Loucy (cell line): ENCODE measurements around the gene C20orf202.
"Not testable (repeated sequence)": the region's sequence is repeated elsewhere in the genome, so short reads cannot be mapped to it uniquely, and the experiment has no call there.

Source experiments
- H2AFZ ChIP-seq: fragments of 200-600 bp; sonication (generic); 2 replicates; pipeline ENCODE4 v1.6.0; 2016; ENCODE audit warnings: antibody characterized with exemption, mild to moderate bottlenecking, low read length, moderate library complexity
- H3F3A ChIP-seq: fragments of 200-600 bp; 2 replicates; pipeline ENCODE4 v1.6.0; 2016; ENCODE audit warnings: antibody characterized with exemption, low read depth, mild to moderate bottlenecking
- H3K27me3 ChIP-seq: fragments of 200-600 bp; sonication (generic); 2 replicates; pipeline ENCODE4 v1.6.1; 2014; ENCODE audit warnings: low read length, mild to moderate bottlenecking; ENCODE audit not compliant: insufficient read depth, poor library complexity, severe bottlenecking
- H3K36me3 ChIP-seq: fragments of 200-600 bp; sonication (generic); 2 replicates; pipeline ENCODE4 v1.6.1; 2016; ENCODE audit warnings: low read length; ENCODE audit not compliant: insufficient read depth
- H3K4me1 ChIP-seq: fragments of 200-600 bp; sonication (generic); 2 replicates; pipeline ENCODE4 v1.5.1; 2014; ENCODE audit warnings: low read length, mild to moderate bottlenecking; ENCODE audit not compliant: insufficient read depth, poor library complexity, severe bottlenecking
- H3K4me2 ChIP-seq: fragments of 200-600 bp; sonication (generic); 2 replicates; pipeline ENCODE4 v1.6.0; 2014; ENCODE audit warnings: antibody characterized with exemption, low read length, low read depth, mild to moderate bottlenecking; ENCODE audit not compliant: poor library complexity, severe bottlenecking
- H3K4me3 ChIP-seq: fragments of 200-600 bp; sonication (generic); 2 replicates; pipeline ENCODE4 v1.5.1; 2014; ENCODE audit warnings: low read length, mild to moderate bottlenecking, mixed read lengths; ENCODE audit not compliant: poor library complexity, severe bottlenecking
- H3K79me2 ChIP-seq: fragments of 200-600 bp; sonication (generic); 2 replicates; pipeline ENCODE4 v1.6.1; 2014; ENCODE audit warnings: low read length; ENCODE audit not compliant: insufficient read depth
- H3K9ac ChIP-seq: fragments of 200-600 bp; sonication (generic); 2 replicates; pipeline ENCODE4 v1.6.0; 2014; ENCODE audit warnings: mild to moderate bottlenecking, low read depth, low read length, moderate library complexity; ENCODE audit not compliant: poor library complexity, severe bottlenecking
- H3K9me2 ChIP-seq: fragments of 200-600 bp; sonication (generic); replicated peaks from 2 replicates; pipeline ENCODE4 v1.6.1; 2016; ENCODE audit warnings: low read depth, low read length, mixed read lengths
- H3K9me3 ChIP-seq: fragments of 200-600 bp; sonication (generic); 2 replicates; pipeline ENCODE4 v1.6.1; 2014; ENCODE audit warnings: mild to moderate bottlenecking, antibody characterized with exemption, low read length, low read depth; ENCODE audit not compliant: insufficient read depth
- H4K20me1 ChIP-seq: fragments of 200-600 bp; sonication (generic); 2 replicates; pipeline ENCODE4 v1.6.0; 2014; ENCODE audit warnings: antibody characterized with exemption, low read length, mild to moderate bottlenecking; ENCODE audit not compliant: insufficient read depth, poor library complexity, severe bottlenecking
- CTCF ChIP-seq: fragments of 200-600 bp; sonication (generic); conservative IDR thresholded peaks from 2 replicates; pipeline ENCODE4 v1.5.1; 2014; ENCODE audit warnings: mild to moderate bottlenecking, antibody characterized with exemption, low read length
- EZH2phosphoT487 ChIP-seq: fragments of 200-600 bp; IDR thresholded peaks from 2 replicates; pipeline ENCODE4 v1.6.1; 2018; ENCODE audit warnings: antibody characterized with exemption, mild to moderate bottlenecking, moderate library complexity, borderline replicate concordance

The C20orf202 gene

GRCh38 chr20:1245578-1245977 lies 42.3 kb downstream of the C20orf202 start:
- no peak overlapping the region for H2AFZ ChIP-seq
- no peak overlapping the region for H3K9ac ChIP-seq
- H3K36me3 ChIP-seq, result no peaks in the 10 kb centered on the region
- H3K4me1 ChIP-seq, result no peaks in the 10 kb centered on the region
- no peaks in the 10 kb centered on the region for H3K27me3 ChIP-seq
- no peaks in the 10 kb centered on the region for H4K20me1 ChIP-seq
- H3K4me2 ChIP-seq, result no peak overlapping the region
- H3K9me3 ChIP-seq, result no peaks in the 10 kb centered on the region
- H3K4me3 ChIP-seq, result no peak overlapping the region
- no peaks in the 10 kb centered on the region for H3F3A ChIP-seq
- no peaks in the 10 kb centered on the region for H3K9me2 ChIP-seq
- H3K79me2 ChIP-seq, result no peaks in the 10 kb centered on the region
- no peak for TF ChIP-seq CTCF
- no peak for TF ChIP-seq EZH2phosphoT487

- H4K20me1 ChIP-seq, result no peaks in the 10 kb centered on the region
- no peaks in the 10 kb centered on the region for H3K9me3 ChIP-seq
- no peak overlapping the region for H3K4me2 ChIP-seq
- no peaks in the 10 kb centered on the region for H3K36me3 ChIP-seq
- no peaks in the 10 kb centered on the region for H3K27me3 ChIP-seq
- no peaks in the 10 kb centered on the region for H3K9me2 ChIP-seq
- H3F3A ChIP-seq, result no peaks in the 10 kb centered on the region
- H3K4me1 ChIP-seq, result no peaks in the 10 kb centered on the region
- no peak overlapping the region for H3K9ac ChIP-seq
- no peak overlapping the region for H3K4me3 ChIP-seq
- no peak overlapping the region for H2AFZ ChIP-seq
- no peaks in the 10 kb centered on the region for H3K79me2 ChIP-seq
- no peak for TF ChIP-seq CTCF
- no peak for TF ChIP-seq EZH2phosphoT487
Observed at GRCh38 chr20:1247689-1248088, 44.4 kb downstream of the C20orf202 start.

GRCh38 chr20:1250282-1250681 lies 47.0 kb downstream of the C20orf202 start:
- H4K20me1 ChIP-seq, H3K4me1 ChIP-seq, H3F3A ChIP-seq, H2AFZ ChIP-seq, H3K4me2 ChIP-seq, H3K4me3 ChIP-seq, H3K9me3 ChIP-seq, H3K79me2 ChIP-seq, H3K9me2 ChIP-seq, H3K9ac ChIP-seq, H3K27me3 ChIP-seq, H3K36me3 ChIP-seq: not testable (repeated sequence)

- H3K9me3 ChIP-seq, result no peaks in the 10 kb centered on the region
- H3K9me2 ChIP-seq, result no peaks in the 10 kb centered on the region
- TF ChIP-seq EZH2phosphoT487 (no peak), CTCF (no peak)
- H3K9ac ChIP-seq, result no peak overlapping the region
- no peaks in the 10 kb centered on the region for H3K79me2 ChIP-seq
- H3K4me3 ChIP-seq, result no peak overlapping the region
- H3K27me3 ChIP-seq, result peaks cover 2% of the 10 kb centered on the region
- H2AFZ ChIP-seq, result no peak overlapping the region
- no peaks in the 10 kb centered on the region for H3K4me1 ChIP-seq
- no peaks in the 10 kb centered on the region for H3K36me3 ChIP-seq
- no peak overlapping the region for H3K4me2 ChIP-seq
- no peaks in the 10 kb centered on the region for H3F3A ChIP-seq
- H4K20me1 ChIP-seq, result no peaks in the 10 kb centered on the region
Observed at GRCh38 chr20:1252416-1252815, 49.2 kb downstream of the C20orf202 start.
